Breast epithelium (tissue), 4 donors: ENCODE measurements around the gene SYNPO. TPM values are rescaled to one million over a fixed set of nuclear protein-coding genes. Genes with fewer than 3 reads are reported as not detected.
A peak's percentile ranks its signal among the peaks of the same experiment; 100 is the strongest.

Experiments
- DNase-seq, 2 donors: peaks; one replicate each; pipeline ENCODE4 v3.0.0-alpha.2; 2019; ENCODE audit warnings: low spot score in 2 of 2
- H3K27ac ChIP-seq, 2 donors: fragments of 200-600 bp; sonication (generic) in 1 of 2; one replicate each; pipeline ENCODE4 v1.5.1; 2016 to 2019; ENCODE audit warnings: mild to moderate bottlenecking in 1 of 2
- H3K27me3 ChIP-seq, 2 donors: fragments of 200-600 bp; sonication (generic) in 1 of 2; one replicate each; pipeline versions ENCODE4 v1.5.1 to v1.6.0; 2017 to 2019; ENCODE audit warnings: control low read depth in 1 of 2, mild to moderate bottlenecking in 1 of 2
- H3K36me3 ChIP-seq: fragments of 200-600 bp; one replicate; pipeline ENCODE4 v1.5.1; 2019
- H3K4me1 ChIP-seq, 2 donors: fragments of 200-600 bp; sonication (generic); one replicate each; pipeline ENCODE4 v1.5.1; 2016 to 2019; ENCODE audit warnings: control low read depth in 1 of 2
- H3K4me3 ChIP-seq, 3 donors: fragments of 200-600 bp; sonication (generic); 1 replicate in 2 of 3; 2 replicates in 1 of 3; pipeline ENCODE4 v1.5.1; 2016 to 2019; ENCODE audit warnings: mild to moderate bottlenecking in 3 of 3, moderate library complexity in 2 of 3
- H3K9me3 ChIP-seq, 2 donors: fragments of 200-600 bp; sonication (generic) in 1 of 2; one replicate each; pipeline ENCODE4 v1.5.1; 2016 to 2019; ENCODE audit warnings: control low read depth in 1 of 2
- POLR2A ChIP-seq: fragments of 450-650 bp; IDR thresholded peaks from one replicate; pipeline ENCODE4 v1.6.1; 2016; ENCODE audit warnings: antibody characterized with exemption, mild to moderate bottlenecking, moderate library complexity
- POLR2AphosphoS5 ChIP-seq, 3 donors: sonication (generic); formaldehyde crosslinking; IDR thresholded peaks; one replicate each; pipeline ENCODE4 v1.6.1; 2017; ENCODE audit warnings: antibody characterized with exemption in 3 of 3
- intact Hi-C: fragments of 100-400 bp; cut with DNase I; formaldehyde crosslinking; loops from one replicate; pipeline ENCODE4 v1.15.1; 2023; ENCODE audit warnings: low total_unique reads
- total RNA-seq, 3 donors: library from RNA; depleted of rRNA; stranded (reverse); fragments of >200 nt; gene quantifications; one replicate each; pipeline ENCODE4 v1.1.0, GENCODE V29; 2016
- TF ChIP-seq, protein P1 (sequence below), 3 donors: fragments of 450-650 bp; IDR thresholded peaks; one replicate each; pipeline ENCODE4 v1.5.1; 2016 to 2017; ENCODE audit warnings: antibody characterized with exemption in 3 of 3, mild to moderate bottlenecking in 3 of 3, moderate library complexity in 3 of 3

SYNPO gene
- total RNA-seq, 3 donors from 2014 or later, result 6.3 to 22.4 (median 15.4) TPM

GRCh38 chr5:150623878-150624216 lies 16.6 kb upstream of the SYNPO start:
- Histone ChIP-seq H3K36me3 (no peaks in the 10 kb centered on the region), H3K4me3 (peak overlapping the region in 1 of 3 donors; percentile 91)
- TF ChIP-seq, protein P1, sequence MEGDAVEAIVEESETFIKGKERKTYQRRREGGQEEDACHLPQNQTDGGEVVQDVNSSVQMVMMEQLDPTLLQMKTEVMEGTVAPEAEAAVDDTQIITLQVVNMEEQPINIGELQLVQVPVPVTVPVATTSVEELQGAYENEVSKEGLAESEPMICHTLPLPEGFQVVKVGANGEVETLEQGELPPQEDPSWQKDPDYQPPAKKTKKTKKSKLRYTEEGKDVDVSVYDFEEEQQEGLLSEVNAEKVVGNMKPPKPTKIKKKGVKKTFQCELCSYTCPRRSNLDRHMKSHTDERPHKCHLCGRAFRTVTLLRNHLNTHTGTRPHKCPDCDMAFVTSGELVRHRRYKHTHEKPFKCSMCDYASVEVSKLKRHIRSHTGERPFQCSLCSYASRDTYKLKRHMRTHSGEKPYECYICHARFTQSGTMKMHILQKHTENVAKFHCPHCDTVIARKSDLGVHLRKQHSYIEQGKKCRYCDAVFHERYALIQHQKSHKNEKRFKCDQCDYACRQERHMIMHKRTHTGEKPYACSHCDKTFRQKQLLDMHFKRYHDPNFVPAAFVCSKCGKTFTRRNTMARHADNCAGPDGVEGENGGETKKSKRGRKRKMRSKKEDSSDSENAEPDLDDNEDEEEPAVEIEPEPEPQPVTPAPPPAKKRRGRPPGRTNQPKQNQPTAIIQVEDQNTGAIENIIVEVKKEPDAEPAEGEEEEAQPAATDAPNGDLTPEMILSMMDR (IDR thresholded peaks at IDR 0.05), result no peak

GRCh38 chr5:150624334-150625163 lies 15.9 kb upstream of the SYNPO start:
- intact Hi-C loops, result loop anchor here (10.0 kb wide), 1 partner anchor 1160 kb away; no protein-coding TSS in a partner anchor
- Histone ChIP-seq H3K27ac (peak overlapping the region; percentile 71 to 95), H3K9me3 (no peaks in the 10 kb centered on the region), H3K27me3 (no peaks in the 10 kb centered on the region), H3K4me1 (peaks cover 0 to 3% of the 10 kb centered on the region in 2 donors), H3K36me3 (no peaks in the 10 kb centered on the region), H3K4me3 (peak overlapping the region; percentile 67 to 91 (median 74))
- no peak for DNase-seq
- no peak for TF ChIP-seq POLR2A
- TF ChIP-seq, protein P1 (IDR thresholded peaks at IDR 0.05), result peak in 1 of 3 donors; percentile 9

More at GRCh38 chr5:150623878-150624216, 16.6 kb upstream of the SYNPO start:
- intact Hi-C loops, result loop anchor here (10.0 kb wide), 1 partner anchor 1159 kb away; no protein-coding TSS in a partner anchor
- H3K27ac ChIP-seq, result peak overlapping the region; percentile 71 to 95
- H3K27me3 ChIP-seq, result no peaks in the 10 kb centered on the region
- H3K9me3 ChIP-seq, result no peaks in the 10 kb centered on the region
- peaks cover 0 to 3% of the 10 kb centered on the region in 2 donors for H3K4me1 ChIP-seq
- no peak for DNase-seq

DNA sequence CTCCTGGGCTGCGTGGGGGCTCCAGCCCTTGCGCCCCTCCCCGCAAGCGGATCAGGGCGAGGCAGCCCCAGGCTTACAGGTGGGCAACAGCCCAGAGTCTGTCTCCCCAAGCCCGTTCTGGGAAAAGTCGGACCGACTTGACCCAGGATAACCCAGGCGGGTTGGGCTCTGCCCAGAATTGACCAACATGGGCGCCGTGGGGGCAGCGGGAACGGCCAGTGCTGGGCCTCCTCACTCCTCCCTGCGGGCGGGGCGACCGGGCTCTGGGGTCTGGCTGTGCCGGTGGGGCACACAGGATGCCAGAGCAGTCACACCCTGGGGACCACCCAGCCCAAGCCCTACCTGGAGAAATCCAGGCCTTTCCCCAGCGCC lies 15.3 kb upstream of the SYNPO start:
- intact Hi-C loops, result loop anchor here (10.0 kb wide), 1 partner anchor 1160 kb away; no protein-coding TSS in a partner anchor
- Histone ChIP-seq H3K36me3 (no peaks in the 10 kb centered on the region), H3K4me3 (peak overlapping the region; percentile 67 to 91 (median 74)), H3K27ac (peak overlapping the region; percentile 71 to 95), H3K27me3 (no peaks in the 10 kb centered on the region), H3K4me1 (no peaks in the 10 kb centered on the region), H3K9me3 (no peaks in the 10 kb centered on the region)
- DNase-seq, result no peak
- TF ChIP-seq, protein P1 (IDR thresholded peaks at IDR 0.05), result no peak
- no peak for TF ChIP-seq POLR2A

DNA sequence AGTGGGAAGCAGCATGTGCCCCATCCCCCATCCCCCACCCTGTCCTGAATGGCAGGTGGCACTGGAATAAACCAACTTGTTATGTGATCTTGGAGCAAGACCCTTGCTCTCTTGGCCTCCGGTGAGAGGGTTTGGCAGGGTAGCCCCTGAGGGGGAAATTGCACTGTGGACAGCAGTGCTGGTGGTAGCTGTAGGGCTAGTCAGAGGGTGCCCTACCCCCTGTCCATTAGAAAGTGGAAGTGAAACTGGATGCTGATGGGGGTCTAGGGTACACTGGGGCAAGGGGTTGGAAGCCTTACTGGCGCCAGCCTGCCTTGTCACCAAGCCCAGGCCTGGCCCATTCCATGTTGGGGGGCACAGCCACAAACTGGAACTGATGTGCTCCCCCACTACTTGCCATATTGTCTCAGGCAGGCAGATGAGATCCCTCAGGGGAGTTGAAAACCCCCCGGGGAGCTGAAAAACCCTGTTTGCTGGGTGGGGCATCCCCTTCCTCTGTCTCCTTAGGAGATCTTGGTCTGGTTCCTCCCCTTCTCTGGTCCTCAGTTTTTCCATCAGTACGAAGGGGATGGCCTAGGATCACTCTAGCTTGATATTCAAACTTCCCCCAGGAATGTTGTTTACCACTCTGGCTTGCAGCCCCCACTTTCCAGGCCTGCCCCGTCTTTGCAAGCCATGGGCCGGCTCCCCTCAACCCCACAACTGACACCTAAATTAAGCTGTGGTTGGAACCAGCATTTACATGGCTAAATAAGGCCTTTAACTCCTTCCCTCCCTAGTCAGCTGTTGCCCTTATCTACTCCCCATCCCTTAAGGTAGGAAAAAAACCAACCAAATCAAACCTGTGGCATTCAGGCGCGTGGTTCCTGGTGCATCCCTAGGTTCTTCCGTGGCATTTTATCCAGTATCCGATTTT lies 14.4 kb upstream of the SYNPO start:
- no peaks in the 10 kb centered on the region for H3K27me3 ChIP-seq
- no peak for DNase-seq
- peak overlapping the region; percentile 71 to 95 for H3K27ac ChIP-seq
- H3K36me3 ChIP-seq, result no peaks in the 10 kb centered on the region
- intact Hi-C loops, result loop anchor here (10.0 kb wide), 1 partner anchor 1161 kb away; no protein-coding TSS in a partner anchor
- peak overlapping the region; percentile 67 to 91 (median 74) for H3K4me3 ChIP-seq
- no peaks in the 10 kb centered on the region for H3K9me3 ChIP-seq
- no peaks in the 10 kb centered on the region for H3K4me1 ChIP-seq
- TF ChIP-seq, protein P1 (IDR thresholded peaks at IDR 0.05), result no peak
- TF ChIP-seq POLR2AphosphoS5 (IDR thresholded peaks at IDR 0.05) (no peak), POLR2A (no peak)
